NCI-H2227 (cell line): ENCODE data around the gene TJP1.
A peak's percentile ranks its signal among the peaks of the same experiment; 100 is the strongest.
"Not testable (repeated sequence)": the region's sequence is repeated elsewhere in the genome, so short reads cannot be mapped to it uniquely, and the experiment has no call there.

ENCODE experiments used
- DNase-seq: peaks from one replicate; lab custom pipeline; 2025; ENCODE audit not compliant: unreplicated experiment; lab: John Stamatoyannopoulos, UW

Gene TJP1

GRCh38 chr15:29708519-29708918 is 113.7 kb downstream of the TJP1 start:
- DNase-seq, result no peak

GRCh38 chr15:29704950-29705597 is 117.2 kb downstream of the TJP1 start:
- DNase-seq, result no peak

- no peak for DNase-seq
Observed at GRCh38 chr15:29701151-29701550, 121.1 kb downstream of the TJP1 start.

GRCh38 chr15:29700296-29700695 is 122.0 kb downstream of the TJP1 start:
- DNase-seq, result no peak

- no peak for DNase-seq
Observed at GRCh38 chr15:29699791-29700190, 122.5 kb downstream of the TJP1 start.

GRCh38 chr15:29698030-29698701 is 124.1 kb downstream of the TJP1 start:
- DNase-seq, result peak; percentile 15

GRCh38 chr15:29696950-29697738 is 125.1 kb downstream of the TJP1 start:
- DNase-seq, result no peak

GRCh38 chr15:29696506-29696905 is 125.8 kb downstream of the TJP1 start:
- DNase-seq, result not testable (repeated sequence)

- DNase-seq, result no peak
Observed at GRCh38 chr15:29695489-29696167, 126.6 kb downstream of the TJP1 start.

GRCh38 chr15:29693225-29693624 is 129.0 kb downstream of the TJP1 start:
- no peak for DNase-seq

GRCh38 chr15:29692527-29692926 is 129.7 kb downstream of the TJP1 start:
- DNase-seq, result no peak

GRCh38 chr15:29690765-29691475 is 131.3 kb downstream of the TJP1 start:
- no peak for DNase-seq

- no peak for DNase-seq
Observed at GRCh38 chr15:29689287-29689986, 132.8 kb downstream of the TJP1 start.

- no peak for DNase-seq
Observed at GRCh38 chr15:29688506-29689286, 133.6 kb downstream of the TJP1 start.

GRCh38 chr15:29687939-29688505 is 134.2 kb downstream of the TJP1 start:
- DNase-seq, result no peak

- DNase-seq, result no peak
Observed at GRCh38 chr15:29687204-29687815, 135.0 kb downstream of the TJP1 start.

- DNase-seq, result no peak
Observed at GRCh38 chr15:29686445-29687203, 135.6 kb downstream of the TJP1 start.

- DNase-seq, result no peak
Observed at GRCh38 chr15:29686079-29686425, 136.2 kb downstream of the TJP1 start.
